ENCODE results near the gene EDC4.
A peak's percentile ranks its signal among the peaks of the same experiment; 100 is the strongest.
"Not testable (repeated sequence)": the region's sequence is repeated elsewhere in the genome, so short reads cannot be mapped to it uniquely, and the experiment has no call there.

Gene EDC4

GRCh38 chr16:67907397-67908180 lies 34.7 kb downstream of the EDC4 start:
- TF ChIP-seq CTCF (IDR thresholded peaks at IDR 0.05; ENCODE audit: low read depth, low read length) = no peak
- no peak for DNase-seq (ENCODE audit: low read depth in 2 of 2)
- no peak overlapping the region for H3K4me3 ChIP-seq (replicated peaks in 1 of 2; ENCODE audit: low read depth in 2 of 2, low read length in 2 of 2)

- DNase-seq (ENCODE audit: low read depth in 2 of 2) = no peak
- TF ChIP-seq CTCF (IDR thresholded peaks at IDR 0.05; ENCODE audit: low read depth, low read length) = no peak
- no peak overlapping the region for H3K4me3 ChIP-seq (replicated peaks in 1 of 2; ENCODE audit: low read depth in 2 of 2, low read length in 2 of 2)
Measured at GRCh38 chr16:67909056-67909742, 36.3 kb downstream of the EDC4 start.

GRCh38 chr16:67910158-67910557 lies 37.3 kb downstream of the EDC4 start:
- no peak overlapping the region for H3K4me3 ChIP-seq (replicated peaks in 1 of 2; ENCODE audit: low read depth in 2 of 2, low read length in 2 of 2)
- TF ChIP-seq CTCF (IDR thresholded peaks at IDR 0.05; ENCODE audit: low read depth, low read length) = no peak
- peak; percentile 39 to 72 for DNase-seq (ENCODE audit: low read depth in 2 of 2)

- no peak overlapping the region for H3K4me3 ChIP-seq (replicated peaks in 1 of 2; ENCODE audit: low read depth in 2 of 2, low read length in 2 of 2)
- no peak for TF ChIP-seq CTCF (IDR thresholded peaks at IDR 0.05; ENCODE audit: low read depth, low read length)
Measured at GRCh38 chr16:67914758-67915495, 42.1 kb downstream of the EDC4 start.

GRCh38 chr16:67915496-67915769 lies 42.6 kb downstream of the EDC4 start:
- not testable (repeated sequence) for DNase-seq (ENCODE audit: low read depth in 2 of 2); H3K4me3 ChIP-seq (replicated peaks in 1 of 2; ENCODE audit: low read depth in 2 of 2, low read length in 2 of 2)

More at GRCh38 chr16:67914758-67915495, 42.1 kb downstream of the EDC4 start:
- no peak for DNase-seq (ENCODE audit: low read depth in 2 of 2)

GRCh38 chr16:67915831-67916723 lies 43.2 kb downstream of the EDC4 start:
- TF ChIP-seq CTCF (IDR thresholded peaks at IDR 0.05; ENCODE audit: low read depth, low read length) = no peak
- DNase-seq (ENCODE audit: low read depth in 2 of 2) = no peak
- H3K4me3 ChIP-seq (replicated peaks in 1 of 2; ENCODE audit: low read depth in 2 of 2, low read length in 2 of 2) = no peak overlapping the region

All from cardiac fibroblast (primary cell).